ENCODE data around the gene C6orf132. TPM values are rescaled to one million over a fixed set of nuclear protein-coding genes. Genes with fewer than 3 reads are reported as not detected.

The C6orf132 gene
- total and polyA plus RNA-seq, 8 donors: 27.4 to 99.2 (median 73.3) TPM

- Histone ChIP-seq H3K27me3 (peaks cover 0 to 12% (median 0%) of the 10 kb centered on the region in 3 donors), H3K27ac (no peak overlapping the region), H3K4me3 (no peak overlapping the region), H3K36me3 (peaks cover 0 to 40% (median 25%) of the 10 kb centered on the region in 4 donors), H3K9me3 (no peaks in the 10 kb centered on the region), H3K4me1 (peaks cover 0 to 28% (median 10%) of the 10 kb centered on the region in 4 donors)
- no peak for TF ChIP-seq POLR2AphosphoS5 (IDR thresholded peaks at IDR 0.05)
- TF ChIP-seq CTCF (IDR thresholded peaks at IDR 0.05): no peak
- TF ChIP-seq POLR2A (IDR thresholded peaks at IDR 0.05): no peak
- no peak for TF ChIP-seq EP300 (IDR thresholded peaks at IDR 0.05)
- DNase-seq: no peak
- WGBS, 5 donors: 55 to 72% (median 67%) methylated on average over 3 of the region's 3 CpGs
- intact Hi-C loops (cut with DNase I; ENCODE audit: low total_unique reads): no loop called here
These were observed 31.7 kb downstream of the C6orf132 start for GRCh38 chr6:42110683-42111082.

GRCh38 chr6:42108071-42108470 is 34.3 kb downstream of the C6orf132 start:
- Histone ChIP-seq H3K27ac (no peak overlapping the region), H3K9me3 (no peaks in the 10 kb centered on the region), H3K4me3 (no peak overlapping the region), H3K4me1 (peaks cover 15 to 37% (median 21%) of the 10 kb centered on the region in 4 donors), H3K27me3 (peaks cover 0 to 30% (median 0%) of the 10 kb centered on the region in 3 donors), H3K36me3 (peaks cover 0 to 66% (median 43%) of the 10 kb centered on the region in 4 donors)
- intact Hi-C loops (cut with DNase I; ENCODE audit: low total_unique reads): no loop called here
- DNase-seq: no peak
- no peak for TF ChIP-seq POLR2A (IDR thresholded peaks at IDR 0.05)
- TF ChIP-seq EP300 (IDR thresholded peaks at IDR 0.05): no peak
- no peak for TF ChIP-seq CTCF (IDR thresholded peaks at IDR 0.05)
- no peak for TF ChIP-seq POLR2AphosphoS5 (IDR thresholded peaks at IDR 0.05)
- 92 to 99% (median 95%) methylated on average over 2 of the region's 2 CpGs for WGBS, 5 donors

- Histone ChIP-seq H3K27ac (no peak overlapping the region), H3K36me3 (peaks cover 0 to 66% (median 45%) of the 10 kb centered on the region in 4 donors), H3K4me3 (no peak overlapping the region), H3K9me3 (no peaks in the 10 kb centered on the region), H3K27me3 (peaks cover 0 to 30% (median 0%) of the 10 kb centered on the region in 3 donors), H3K4me1 (peaks cover 22 to 53% (median 32%) of the 10 kb centered on the region in 4 donors)
- WGBS, 5 donors: 67 to 82% (median 70%) methylated on average over 18 to 19 of the region's 19 CpGs
- intact Hi-C loops (cut with DNase I; ENCODE audit: low total_unique reads): no loop called here
- TF ChIP-seq CTCF (IDR thresholded peaks at IDR 0.05): no peak
- DNase-seq: peak in 1 of 2 donors; percentile 66
These were observed 36.1 kb downstream of the C6orf132 start for GRCh38 chr6:42106112-42107023.

- H3K9me3 ChIP-seq: no peaks in the 10 kb centered on the region
- H3K27ac ChIP-seq: peak overlapping the region in 1 of 5 donors; percentile 67
- intact Hi-C loops (cut with DNase I; ENCODE audit: low total_unique reads): no loop called here
- WGBS, 5 donors: 60 to 85% (median 81%) methylated on average over 1 of the region's 1 CpG
- no peak overlapping the region for H3K4me3 ChIP-seq
- H3K4me1 ChIP-seq: peaks cover 29 to 60% (median 36%) of the 10 kb centered on the region in 4 donors
- TF ChIP-seq CTCF (IDR thresholded peaks at IDR 0.05) (no peak), EP300 (IDR thresholded peaks at IDR 0.05) (no peak), POLR2A (IDR thresholded peaks at IDR 0.05) (no peak), POLR2AphosphoS5 (IDR thresholded peaks at IDR 0.05) (no peak)
- peaks cover 0 to 30% (median 0%) of the 10 kb centered on the region in 3 donors for H3K27me3 ChIP-seq
- no peak for DNase-seq
- peaks cover 0 to 66% (median 45%) of the 10 kb centered on the region in 4 donors for H3K36me3 ChIP-seq
These were observed 36.7 kb downstream of the C6orf132 start for GRCh38 chr6:42105709-42106108.
